Breast epithelium (tissue), 4 donors: ENCODE measurements around the gene SYT6. TPM values are rescaled to one million over a fixed set of nuclear protein-coding genes. Genes with fewer than 3 reads are reported as not detected.

Experiments
- DNase-seq, 2 donors: peaks; one replicate each; pipeline ENCODE4 v3.0.0-alpha.2; 2019; ENCODE audit warnings: low spot score in 2 of 2
- H3K27ac ChIP-seq, 2 donors: fragments of 200-600 bp; sonication (generic) in 1 of 2; one replicate each; pipeline ENCODE4 v1.5.1; 2016 to 2019; ENCODE audit warnings: mild to moderate bottlenecking in 1 of 2
- H3K27me3 ChIP-seq, 2 donors: fragments of 200-600 bp; sonication (generic) in 1 of 2; one replicate each; pipeline versions ENCODE4 v1.5.1 to v1.6.0; 2017 to 2019; ENCODE audit warnings: control low read depth in 1 of 2, mild to moderate bottlenecking in 1 of 2
- H3K36me3 ChIP-seq: fragments of 200-600 bp; one replicate; pipeline ENCODE4 v1.5.1; 2019
- H3K4me1 ChIP-seq, 2 donors: fragments of 200-600 bp; sonication (generic); one replicate each; pipeline ENCODE4 v1.5.1; 2016 to 2019; ENCODE audit warnings: control low read depth in 1 of 2
- H3K4me3 ChIP-seq, 3 donors: fragments of 200-600 bp; sonication (generic); 1 replicate in 2 of 3; 2 replicates in 1 of 3; pipeline ENCODE4 v1.5.1; 2016 to 2019; ENCODE audit warnings: mild to moderate bottlenecking in 3 of 3, moderate library complexity in 2 of 3
- H3K9me3 ChIP-seq, 2 donors: fragments of 200-600 bp; sonication (generic) in 1 of 2; one replicate each; pipeline ENCODE4 v1.5.1; 2016 to 2019; ENCODE audit warnings: control low read depth in 1 of 2
- POLR2A ChIP-seq: fragments of 450-650 bp; IDR thresholded peaks from one replicate; pipeline ENCODE4 v1.6.1; 2016; ENCODE audit warnings: antibody characterized with exemption, mild to moderate bottlenecking, moderate library complexity
- POLR2AphosphoS5 ChIP-seq, 3 donors: sonication (generic); formaldehyde crosslinking; IDR thresholded peaks; one replicate each; pipeline ENCODE4 v1.6.1; 2017; ENCODE audit warnings: antibody characterized with exemption in 3 of 3
- intact Hi-C: fragments of 100-400 bp; cut with DNase I; formaldehyde crosslinking; loops from one replicate; pipeline ENCODE4 v1.15.1; 2023; ENCODE audit warnings: low total_unique reads
- total RNA-seq, 3 donors: library from RNA; depleted of rRNA; stranded (reverse); fragments of >200 nt; gene quantifications; one replicate each; pipeline ENCODE4 v1.1.0, GENCODE V29; 2016
- TF ChIP-seq, protein P1 (sequence below), 3 donors: fragments of 450-650 bp; IDR thresholded peaks; one replicate each; pipeline ENCODE4 v1.5.1; 2016 to 2017; ENCODE audit warnings: antibody characterized with exemption in 3 of 3, mild to moderate bottlenecking in 3 of 3, moderate library complexity in 3 of 3

SYT6 gene
- total RNA-seq, 3 donors from 2014 or later = under 0.01 to 0.15 (median under 0.01) TPM

DNA sequence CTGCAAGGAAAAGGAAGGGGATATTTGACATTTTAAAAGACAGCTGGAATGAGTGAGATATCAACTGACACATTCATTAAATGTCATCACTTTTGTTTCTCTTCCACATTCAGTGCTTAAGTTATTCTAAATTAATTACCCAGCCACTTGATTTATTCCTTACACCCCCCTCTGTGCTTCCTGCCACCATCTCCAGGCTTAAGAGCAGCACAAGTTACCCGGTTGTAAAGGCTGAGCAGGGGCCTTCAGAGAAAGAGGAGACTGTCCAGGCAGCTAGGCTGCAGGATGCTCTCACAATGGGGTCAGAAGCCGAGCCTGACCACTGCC is 71.4 kb downstream of the SYT6 start:
- intact Hi-C loops = no loop called here
- TF ChIP-seq POLR2A (no peak), POLR2AphosphoS5 (IDR thresholded peaks at IDR 0.05) (no peak)
- TF ChIP-seq, protein P1, sequence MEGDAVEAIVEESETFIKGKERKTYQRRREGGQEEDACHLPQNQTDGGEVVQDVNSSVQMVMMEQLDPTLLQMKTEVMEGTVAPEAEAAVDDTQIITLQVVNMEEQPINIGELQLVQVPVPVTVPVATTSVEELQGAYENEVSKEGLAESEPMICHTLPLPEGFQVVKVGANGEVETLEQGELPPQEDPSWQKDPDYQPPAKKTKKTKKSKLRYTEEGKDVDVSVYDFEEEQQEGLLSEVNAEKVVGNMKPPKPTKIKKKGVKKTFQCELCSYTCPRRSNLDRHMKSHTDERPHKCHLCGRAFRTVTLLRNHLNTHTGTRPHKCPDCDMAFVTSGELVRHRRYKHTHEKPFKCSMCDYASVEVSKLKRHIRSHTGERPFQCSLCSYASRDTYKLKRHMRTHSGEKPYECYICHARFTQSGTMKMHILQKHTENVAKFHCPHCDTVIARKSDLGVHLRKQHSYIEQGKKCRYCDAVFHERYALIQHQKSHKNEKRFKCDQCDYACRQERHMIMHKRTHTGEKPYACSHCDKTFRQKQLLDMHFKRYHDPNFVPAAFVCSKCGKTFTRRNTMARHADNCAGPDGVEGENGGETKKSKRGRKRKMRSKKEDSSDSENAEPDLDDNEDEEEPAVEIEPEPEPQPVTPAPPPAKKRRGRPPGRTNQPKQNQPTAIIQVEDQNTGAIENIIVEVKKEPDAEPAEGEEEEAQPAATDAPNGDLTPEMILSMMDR (IDR thresholded peaks at IDR 0.05) = no peak
- Histone ChIP-seq H3K9me3 (no peaks in the 10 kb centered on the region), H3K4me3 (no peak overlapping the region), H3K27ac (no peak overlapping the region), H3K4me1 (no peaks in the 10 kb centered on the region), H3K27me3 (no peaks in the 10 kb centered on the region), H3K36me3 (no peaks in the 10 kb centered on the region)
- no peak for DNase-seq

DNA sequence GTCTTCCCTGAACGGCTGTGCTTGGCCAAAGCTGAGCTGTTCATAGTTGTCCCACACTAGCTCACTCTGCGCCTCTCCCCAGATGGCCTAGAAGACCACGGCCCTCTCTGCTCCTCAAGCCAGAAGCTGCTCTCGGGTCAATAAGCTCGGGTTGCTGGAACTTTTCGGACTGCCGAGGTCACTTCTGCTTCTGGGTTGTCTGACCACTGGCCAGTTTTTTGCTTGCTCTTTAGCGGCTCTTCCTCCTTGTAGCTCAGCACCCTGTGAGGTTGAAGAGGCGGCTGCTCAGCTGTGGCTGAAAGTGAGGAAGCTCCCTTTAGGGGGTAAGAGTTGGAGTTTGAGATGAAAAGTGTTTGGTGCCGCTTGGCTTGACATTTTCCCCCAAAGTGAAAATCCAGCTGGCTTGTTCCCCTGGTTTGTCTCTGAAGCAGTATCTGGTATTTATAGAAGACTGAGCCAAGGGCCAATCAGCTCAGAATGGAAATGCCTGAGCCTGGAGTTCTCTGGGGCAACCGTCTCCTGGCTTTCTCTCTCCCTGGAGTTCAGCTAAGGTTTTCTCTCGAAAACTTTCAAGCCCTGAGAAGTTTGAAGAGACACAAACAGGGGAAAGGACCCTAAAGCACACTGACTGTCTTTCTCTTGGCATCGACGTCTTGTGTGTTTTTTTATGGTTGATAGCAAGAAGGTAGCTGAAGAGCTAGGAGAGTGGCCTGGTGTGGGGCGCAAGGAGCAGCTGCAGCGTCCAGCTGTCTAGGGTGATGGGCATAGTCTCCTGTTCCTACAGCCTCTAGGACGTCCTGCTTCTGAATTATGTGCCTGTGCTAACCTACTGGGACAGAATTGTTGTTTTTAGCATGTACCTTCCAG is 72.0 kb downstream of the SYT6 start:
- no peaks in the 10 kb centered on the region for H3K9me3 ChIP-seq
- H3K27ac ChIP-seq = peak overlapping the region in 1 of 2 donors; percentile 38
- H3K36me3 ChIP-seq = no peaks in the 10 kb centered on the region
- DNase-seq = no peak
- no peaks in the 10 kb centered on the region for H3K4me1 ChIP-seq
- peak overlapping the region in 1 of 3 donors; percentile 19 for H3K4me3 ChIP-seq
- TF ChIP-seq POLR2A (no peak), POLR2AphosphoS5 (IDR thresholded peaks at IDR 0.05) (no peak)
- TF ChIP-seq, protein P1 (IDR thresholded peaks at IDR 0.05) = no peak
- no peaks in the 10 kb centered on the region for H3K27me3 ChIP-seq
- intact Hi-C loops = no loop called here

DNA sequence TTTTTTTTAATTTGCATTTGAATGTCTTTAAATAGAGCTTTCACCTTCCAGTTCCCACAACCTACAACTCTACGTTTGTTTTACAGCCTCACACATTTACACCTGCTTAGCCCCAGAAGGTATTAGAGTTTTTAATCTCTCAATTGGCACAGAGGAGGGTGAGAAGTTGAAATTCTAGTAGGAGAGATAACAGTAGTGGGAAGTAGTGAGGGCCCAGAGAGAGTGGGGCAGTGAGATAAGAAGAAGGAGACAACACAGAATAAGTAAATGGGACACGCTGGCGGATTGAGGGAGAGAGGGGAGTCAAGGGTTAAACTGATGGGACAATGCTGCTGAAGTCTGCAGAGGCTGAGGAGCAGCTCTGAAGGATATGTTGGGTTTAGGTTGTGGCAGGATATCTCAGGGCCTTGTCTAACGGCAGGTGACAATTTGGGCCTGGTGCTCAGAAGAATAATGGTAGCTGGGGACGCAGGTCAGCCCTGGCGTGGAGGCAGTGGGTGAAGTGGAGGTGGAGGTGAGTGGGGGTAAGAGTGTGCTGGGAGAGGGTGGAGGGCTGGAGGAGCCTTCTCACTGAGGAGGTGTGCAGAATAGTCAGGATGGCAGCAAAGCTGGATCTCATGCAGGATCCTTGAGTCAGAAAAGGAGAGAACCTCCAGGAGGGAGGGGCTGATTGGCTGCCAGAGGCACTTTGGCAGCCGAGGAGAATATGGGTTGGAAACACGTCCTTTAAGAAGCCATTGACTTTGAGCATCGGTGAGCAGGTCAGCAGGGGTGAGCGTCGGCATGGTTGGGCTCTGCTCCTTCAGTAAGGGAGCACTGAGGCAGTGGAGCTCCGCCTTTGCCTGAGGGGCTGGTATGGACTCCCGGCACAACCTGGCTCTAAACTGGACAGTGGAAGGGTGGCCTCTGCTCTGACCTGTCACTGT is 72.9 kb downstream of the SYT6 start:
- H3K27ac ChIP-seq = peak overlapping the region in 1 of 2 donors; percentile 38
- peak overlapping the region in 1 of 3 donors; percentile 19 for H3K4me3 ChIP-seq
- intact Hi-C loops = no loop called here
- no peaks in the 10 kb centered on the region for H3K36me3 ChIP-seq
- H3K27me3 ChIP-seq = no peaks in the 10 kb centered on the region
- TF ChIP-seq POLR2AphosphoS5 (IDR thresholded peaks at IDR 0.05) = no peak
- TF ChIP-seq, protein P1 (IDR thresholded peaks at IDR 0.05) = no peak
- no peaks in the 10 kb centered on the region for H3K9me3 ChIP-seq
- no peak for DNase-seq
- H3K4me1 ChIP-seq = no peaks in the 10 kb centered on the region

DNA sequence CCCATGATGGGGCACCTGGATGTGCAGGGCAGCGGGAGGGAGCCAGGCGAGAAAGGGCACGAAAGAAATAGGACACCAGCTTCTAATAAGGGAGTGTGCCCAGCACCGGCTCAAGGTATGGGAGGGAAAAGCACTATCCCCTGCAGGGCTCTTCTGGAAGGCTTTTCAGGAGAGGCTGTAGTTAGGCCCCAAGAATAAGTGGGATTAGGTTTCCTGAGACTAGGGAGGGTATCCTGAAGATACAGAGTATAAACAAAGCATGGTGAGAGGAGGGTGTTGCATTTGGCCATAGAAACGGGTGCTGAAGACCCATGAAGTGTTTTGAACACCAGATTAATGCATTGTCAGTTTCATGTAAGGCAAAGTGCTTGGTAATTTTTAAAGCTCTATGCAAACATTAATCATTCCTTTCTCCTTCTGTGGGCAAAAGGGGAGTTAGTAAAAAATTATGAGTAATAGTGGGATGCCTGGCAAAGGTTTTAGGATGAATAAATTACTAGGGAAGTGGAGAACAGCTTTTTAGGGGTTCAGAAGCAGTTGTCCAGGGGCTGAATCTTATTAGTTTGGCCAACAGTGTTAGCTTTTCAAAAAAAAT is 74.0 kb downstream of the SYT6 start:
- Histone ChIP-seq H3K27ac (no peak overlapping the region), H3K9me3 (no peaks in the 10 kb centered on the region), H3K36me3 (no peaks in the 10 kb centered on the region), H3K4me1 (no peaks in the 10 kb centered on the region), H3K4me3 (no peak overlapping the region), H3K27me3 (no peaks in the 10 kb centered on the region)
- no peak for DNase-seq
- intact Hi-C loops = no loop called here
- no peak for TF ChIP-seq POLR2A
- TF ChIP-seq POLR2AphosphoS5 (IDR thresholded peaks at IDR 0.05) = no peak

DNA sequence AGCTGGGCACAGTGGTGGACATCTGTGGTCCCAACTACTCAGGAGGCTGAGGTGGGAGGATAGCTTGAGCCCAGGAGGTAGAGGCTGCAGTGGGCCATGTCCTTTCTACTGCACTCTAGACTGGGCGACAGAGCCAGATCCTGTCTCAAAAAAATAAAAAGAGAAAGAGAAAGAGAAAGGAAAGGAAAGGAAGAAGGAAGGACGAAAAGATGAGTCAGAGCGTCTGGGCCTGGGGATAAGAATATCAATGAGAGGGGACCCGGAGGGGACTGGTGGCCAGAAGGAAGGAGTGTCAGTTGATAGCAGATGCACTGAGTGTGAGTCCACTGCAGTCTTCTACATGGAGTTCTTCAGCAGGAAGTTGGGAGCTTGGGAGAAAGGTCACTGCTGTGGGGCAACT is 75.6 kb downstream of the SYT6 start:
- TF ChIP-seq, protein P1 (IDR thresholded peaks at IDR 0.05) = no peak
- TF ChIP-seq POLR2AphosphoS5 (IDR thresholded peaks at IDR 0.05) (no peak), POLR2A (no peak)

More for the DNA sequence above, 75.6 kb downstream of the SYT6 start:
- Histone ChIP-seq H3K4me1 (no peaks in the 10 kb centered on the region), H3K9me3 (peaks cover 0 to 1% of the 10 kb centered on the region in 2 donors), H3K27ac (no peak overlapping the region), H3K36me3 (no peaks in the 10 kb centered on the region), H3K4me3 (no peak overlapping the region), H3K27me3 (no peaks in the 10 kb centered on the region)
- intact Hi-C loops = no loop called here
- no peak for DNase-seq
